H1 (cell line): Measurements from ENCODE around the gene PRKACA. TPM values are rescaled to one million over a fixed set of nuclear protein-coding genes. Genes with fewer than 3 reads are reported as not detected.

ENCODE experiments used
- ATF3 ChIP-seq: IDR thresholded peaks from 2 replicates; pipeline ENCODE4 v1.6.1; 2011; ENCODE audit warnings: low read depth, mild to moderate bottlenecking, low read length; ENCODE audit not compliant: insufficient read depth
- CBX8 ChIP-seq: fragments of 300-800, 300-1000 bp; sonication (generic); IDR thresholded peaks from 2 replicates; pipeline ENCODE4 v1.7.1; 2016; ENCODE audit warnings: low read depth, low read length, borderline replicate concordance
- CHD7 ChIP-seq: fragments of 300-600 bp; sonication (generic); IDR thresholded peaks from 2 replicates; pipeline ENCODE4 v1.7.1; 2012; ENCODE audit warnings: low read length, moderate library complexity, mild to moderate bottlenecking, inconsistent platforms; ENCODE audit not compliant: insufficient replicate concordance
- MAFK ChIP-seq: IDR thresholded peaks from 2 replicates; pipeline ENCODE4 v1.6.1; 2012; ENCODE audit warnings: low read depth, mild to moderate bottlenecking, improper control_type of control experiment, low read length
- MAX ChIP-seq: IDR thresholded peaks from 2 replicates; pipeline ENCODE4 v1.6.1; 2012; ENCODE audit warnings: inconsistent platforms
- ZNF274 ChIP-seq: IDR thresholded peaks from 2 replicates; pipeline ENCODE4 v1.7.0; 2012; ENCODE audit warnings: low read length, borderline replicate concordance; ENCODE audit errors: extremely low read depth
- polyA plus RNA-seq, 7 experiments: library from polyadenylated mRNA; depleted of rRNA in 3 of 7; stranded (reverse) in 5 of 7; unstranded in 2 of 7; fragments of >200 nt in 5 of 7; fragments of 200-250 nt in 2 of 7; gene quantifications; 1 replicate in 5 of 7; 2 replicates in 1 of 7; 4 replicates in 1 of 7; pipeline versions ENCODE4 v1.2.1 to v1.2.3, GENCODE V29; 2011 to 2013; ENCODE audit warnings: missing spikeins in 2 of 7, mixed read lengths in 2 of 7
- total RNA-seq: library from RNA; stranded (reverse); fragmentation: NEBNext Ultra II Directional; extraction: Animal tissue kit (Norgen Biotek cat#: 25700); gene quantifications from 2 replicates; pipeline ENCODE4 v1.2.1, GENCODE V29; 2021

PRKACA gene
- total and polyA plus RNA-seq, 2 of the 8 experiments (the other 6 are each of a cell fraction or from before 2014, with no cell fraction given) = 14.2 to 48.2 TPM

- TF ChIP-seq MAX = no peak
- no peak for TF ChIP-seq MAFK
- TF ChIP-seq ATF3 = no peak
- TF ChIP-seq CHD7 = no peak
- no peak for TF ChIP-seq ZNF274
- no peak for TF ChIP-seq CBX8
- TF ChIP-seq, all 59 proteins: peak for 0
Observed at GRCh38 chr19:14078411-14078810, 39.2 kb downstream of the PRKACA start (continued).
